Measurements from ENCODE around the gene USP40. TPM values are rescaled to one million over a fixed set of nuclear protein-coding genes. Genes with fewer than 3 reads are reported as not detected.

Gene USP40
- total and polyA plus RNA-seq, 4 donors: 16.7 to 80.4 (median 35.7) TPM

DNA sequence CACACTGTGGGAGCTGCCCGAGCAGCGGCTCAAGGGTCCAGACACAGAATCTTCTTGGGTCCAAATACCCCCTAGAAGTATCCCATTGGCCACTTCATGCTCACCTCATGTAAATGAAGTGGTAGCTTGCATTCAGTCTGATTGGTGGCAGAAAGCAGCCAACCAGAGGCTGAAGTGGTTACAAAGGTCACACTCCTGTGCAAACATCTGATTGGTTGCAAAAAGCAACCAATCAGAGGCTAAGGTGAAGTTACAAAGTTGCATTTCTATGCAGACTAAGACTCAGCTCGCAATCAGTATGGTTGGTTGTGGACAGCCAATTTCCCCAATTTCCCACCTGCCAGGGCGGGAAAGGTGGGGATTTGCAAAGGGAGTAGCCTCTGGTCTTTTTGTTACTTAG lies 118.0 kb downstream of the USP40 start:
- no peak for ATAC-seq (ENCODE audit: insufficient read depth, low FRiP score)
- H3K4me1 ChIP-seq (ENCODE audit: control insufficient read depth in 5 of 5, insufficient read depth in 5 of 5, low read length in 5 of 5): peaks cover 0 to 5% (median 0%) of the 10 kb centered on the region in 5 donors
- DNase-seq: no peak
- H3K27ac ChIP-seq (ENCODE audit: low read depth in 1 of 2, low read length in 1 of 2): no peak overlapping the region
- no peaks in the 10 kb centered on the region for H3K9me3 ChIP-seq (ENCODE audit: control insufficient read depth in 4 of 4, insufficient read depth in 3 of 4, low read length in 3 of 4)
- 91 to 94% methylated on average over 4 of the region's 4 CpGs for WGBS, 2 donors
- no peaks in the 10 kb centered on the region for H3K27me3 ChIP-seq (ENCODE audit: control insufficient read depth in 3 of 3, insufficient read depth in 3 of 3, low read length in 2 of 3)
- peaks cover 22 to 77% (median 38%) of the 10 kb centered on the region in 4 donors for H3K36me3 ChIP-seq (ENCODE audit: control insufficient read depth in 4 of 4, insufficient read depth in 4 of 4, low read length in 4 of 4)
- no peak overlapping the region for H3K4me3 ChIP-seq
- no peak for TF ChIP-seq CTCF (IDR thresholded peaks at IDR 0.05; ENCODE audit: control extremely low read depth, extremely low read depth)
- H3K9ac ChIP-seq (ENCODE audit: insufficient read depth in 1 of 2, low read length in 2 of 2): no peak overlapping the region

GRCh38 chr2:233448220-233448559 lies 118.4 kb downstream of the USP40 start:
- DNase-seq (no peak), ATAC-seq (ENCODE audit: insufficient read depth, low FRiP score) (no peak)
- no peak overlapping the region for H3K4me3 ChIP-seq
- no peaks in the 10 kb centered on the region for H3K27me3 ChIP-seq (ENCODE audit: control insufficient read depth in 3 of 3, insufficient read depth in 3 of 3, low read length in 2 of 3)
- no peak overlapping the region for H3K9ac ChIP-seq (ENCODE audit: insufficient read depth in 1 of 2, low read length in 2 of 2)
- H3K9me3 ChIP-seq (ENCODE audit: control insufficient read depth in 4 of 4, insufficient read depth in 3 of 4, low read length in 3 of 4): no peaks in the 10 kb centered on the region
- peaks cover 22 to 73% (median 37%) of the 10 kb centered on the region in 4 donors for H3K36me3 ChIP-seq (ENCODE audit: control insufficient read depth in 4 of 4, insufficient read depth in 4 of 4, low read length in 4 of 4)
- 86 to 88% methylated on average over 11 of the region's 11 CpGs for WGBS, 2 donors
- H3K4me1 ChIP-seq (ENCODE audit: control insufficient read depth in 5 of 5, insufficient read depth in 5 of 5, low read length in 5 of 5): peaks cover 0 to 5% (median 0%) of the 10 kb centered on the region in 5 donors
- TF ChIP-seq CTCF (IDR thresholded peaks at IDR 0.05; ENCODE audit: control extremely low read depth, extremely low read depth): no peak
- no peak overlapping the region for H3K27ac ChIP-seq (ENCODE audit: low read depth in 1 of 2, low read length in 1 of 2)

DNA sequence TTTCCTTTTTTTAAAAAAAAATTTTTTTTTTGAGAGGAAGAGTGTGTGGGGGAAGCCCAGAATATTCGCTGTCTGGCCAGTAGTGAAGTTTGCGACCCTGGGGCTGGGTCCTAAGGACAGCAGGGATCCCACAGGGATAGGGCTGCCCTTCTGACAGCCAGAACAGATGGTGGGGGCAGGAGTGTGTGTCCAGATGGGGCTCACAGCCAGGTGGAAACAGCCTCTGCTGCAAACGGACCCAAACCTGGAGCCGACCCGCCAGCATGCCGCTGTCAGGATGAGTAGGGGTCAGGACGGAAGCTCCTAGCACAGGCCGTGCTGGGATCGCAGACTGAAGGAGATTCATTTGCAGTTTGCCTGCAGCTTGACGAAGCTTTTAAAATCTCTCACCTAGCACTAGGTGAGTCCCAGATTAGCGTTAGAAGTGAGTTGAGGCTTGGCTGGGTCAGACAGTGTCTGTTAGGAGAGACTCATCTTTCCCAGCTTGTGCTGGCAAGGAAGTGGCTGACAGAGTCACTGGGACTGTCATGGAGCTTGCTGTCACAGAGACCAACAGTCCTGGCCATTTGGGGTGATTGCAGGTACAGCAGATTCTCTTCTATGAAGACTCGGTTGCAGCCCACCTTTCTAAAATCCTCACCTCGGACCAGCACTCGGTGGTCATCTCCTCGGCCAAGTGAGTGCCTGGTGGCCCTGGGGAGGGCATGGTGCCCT lies 118.9 kb downstream of the USP40 start:
- no peak for TF ChIP-seq CTCF (IDR thresholded peaks at IDR 0.05; ENCODE audit: control extremely low read depth, extremely low read depth)
- Histone ChIP-seq H3K27me3 (ENCODE audit: control insufficient read depth in 3 of 3, insufficient read depth in 3 of 3, low read length in 2 of 3) (no peaks in the 10 kb centered on the region), H3K9me3 (ENCODE audit: control insufficient read depth in 4 of 4, insufficient read depth in 3 of 4, low read length in 3 of 4) (no peaks in the 10 kb centered on the region), H3K4me3 (no peak overlapping the region), H3K9ac (ENCODE audit: insufficient read depth in 1 of 2, low read length in 2 of 2) (no peak overlapping the region), H3K36me3 (ENCODE audit: control insufficient read depth in 4 of 4, insufficient read depth in 4 of 4, low read length in 4 of 4) (peaks cover 21 to 71% (median 32%) of the 10 kb centered on the region in 4 donors), H3K27ac (ENCODE audit: low read depth in 1 of 2, low read length in 1 of 2) (no peak overlapping the region), H3K4me1 (ENCODE audit: control insufficient read depth in 5 of 5, insufficient read depth in 5 of 5, low read length in 5 of 5) (peaks cover 0 to 5% (median 0%) of the 10 kb centered on the region in 5 donors)
- 92 to 98% methylated on average over 15 of the region's 15 CpGs for WGBS, 2 donors
- DNase-seq (no peak), ATAC-seq (ENCODE audit: insufficient read depth, low FRiP score) (no peak)

Measured in lung (tissue), 12 donors.